WERI-Rb-1 (cell line): ENCODE data around the gene CRTC1.

Source experiments
- DNase-seq: peaks from one replicate; pipeline ENCODE4 v3.0.0-alpha.2; 2020
- H3K27ac ChIP-seq: fragments of 250-450 bp; sonication (Bioruptor Pico); 2 replicates; pipeline ENCODE4 v1.5.1; 2020; ENCODE audit warnings: mild to moderate bottlenecking, moderate library complexity
- H3K27me3 ChIP-seq: fragments of 250-450 bp; sonication (Bioruptor Pico); 2 replicates; pipeline ENCODE4 v1.5.1; 2021; ENCODE audit warnings: mild to moderate bottlenecking, low read depth, moderate library complexity; ENCODE audit not compliant: insufficient read depth, severe bottlenecking
- H3K36me3 ChIP-seq: fragments of 250-450 bp; sonication (Bioruptor Pico); 2 replicates; pipeline ENCODE4 v1.5.1; 2020; ENCODE audit warnings: mild to moderate bottlenecking, moderate library complexity
- H3K4me3 ChIP-seq: 2 replicates; pipeline ENCODE4 v1.5.1; 2011; ENCODE audit warnings: low read depth, mild to moderate bottlenecking, control low read depth, low read length
- H3K9me3 ChIP-seq: fragments of 250-450 bp; sonication (Bioruptor Pico); 2 replicates; pipeline ENCODE4 v1.5.1; 2021; ENCODE audit warnings: mild to moderate bottlenecking, moderate library complexity; ENCODE audit not compliant: severe bottlenecking
- CTCF ChIP-seq: IDR thresholded peaks from 2 replicates; pipeline ENCODE4 v1.5.1; 2011; ENCODE audit warnings: low read depth, mild to moderate bottlenecking, control low read depth, inconsistent platforms, low read length

Gene CRTC1

GRCh38 chr19:18737954-18738351, 54.5 kb downstream of the CRTC1 start:
- peaks cover 11% of the 10 kb centered on the region for H3K36me3 ChIP-seq
- peaks cover 4% of the 10 kb centered on the region for H3K9me3 ChIP-seq
- H3K27me3 ChIP-seq: no peaks in the 10 kb centered on the region
- no peak for TF ChIP-seq CTCF
- no peak overlapping the region for H3K4me3 ChIP-seq
- H3K27ac ChIP-seq: peak overlapping the region; percentile 93
- DNase-seq: peak; percentile 55

DNA sequence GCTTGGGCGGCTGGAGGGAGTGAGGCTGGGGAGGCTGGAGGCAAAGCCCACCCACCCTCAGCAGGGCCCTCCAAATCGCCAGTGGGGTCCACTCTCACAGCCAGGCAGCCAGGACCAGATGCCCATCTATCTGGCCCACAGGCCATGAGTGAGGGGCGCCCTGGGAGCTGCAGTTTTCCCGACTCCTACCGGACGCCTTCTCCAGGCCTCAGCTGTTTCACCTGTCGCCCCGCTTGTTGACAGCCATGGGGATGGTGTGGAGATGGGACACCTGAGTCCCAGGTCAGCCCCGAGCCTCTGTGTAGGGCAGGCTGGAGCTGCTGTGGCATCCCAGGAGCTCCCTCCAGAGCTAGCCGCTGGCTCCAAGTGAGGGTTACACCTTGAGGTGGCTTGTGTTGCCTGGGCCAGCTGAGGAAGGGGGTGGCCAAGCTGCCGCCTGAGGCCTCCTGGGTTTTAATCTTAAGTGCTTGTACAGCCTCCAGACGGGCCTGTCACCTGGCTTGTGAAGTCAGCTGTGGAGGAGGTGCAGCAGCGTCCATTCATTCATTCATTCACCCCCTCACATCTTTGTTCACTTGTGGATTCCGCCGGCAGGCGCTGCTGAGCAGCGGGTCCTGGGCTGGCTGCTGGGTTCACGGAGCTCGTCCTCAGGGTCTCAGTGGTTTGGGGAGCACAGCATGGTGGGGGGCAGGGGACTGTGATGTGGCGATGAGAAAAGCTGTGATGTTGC, 55.6 kb downstream of the CRTC1 start:
- Histone ChIP-seq H3K4me3 (no peak overlapping the region), H3K9me3 (no peaks in the 10 kb centered on the region), H3K27me3 (no peaks in the 10 kb centered on the region), H3K36me3 (peaks cover 10% of the 10 kb centered on the region), H3K27ac (peak overlapping the region; percentile 93)
- no peak for TF ChIP-seq CTCF
- DNase-seq: peak; percentile 72

GRCh38 chr19:18741124-18742121, 57.9 kb downstream of the CRTC1 start:
- Histone ChIP-seq H3K36me3 (peaks cover 7% of the 10 kb centered on the region), H3K27me3 (no peaks in the 10 kb centered on the region), H3K4me3 (no peak overlapping the region), H3K9me3 (no peaks in the 10 kb centered on the region), H3K27ac (peak overlapping the region; percentile 73)
- no peak for TF ChIP-seq CTCF
- no peak for DNase-seq

GRCh38 chr19:18742324-18742723, 58.8 kb downstream of the CRTC1 start:
- Histone ChIP-seq H3K9me3 (no peaks in the 10 kb centered on the region), H3K27me3 (no peaks in the 10 kb centered on the region), H3K4me3 (no peak overlapping the region), H3K27ac (peak overlapping the region; percentile 73), H3K36me3 (peaks cover 7% of the 10 kb centered on the region)
- no peak for TF ChIP-seq CTCF
- no peak for DNase-seq

DNA sequence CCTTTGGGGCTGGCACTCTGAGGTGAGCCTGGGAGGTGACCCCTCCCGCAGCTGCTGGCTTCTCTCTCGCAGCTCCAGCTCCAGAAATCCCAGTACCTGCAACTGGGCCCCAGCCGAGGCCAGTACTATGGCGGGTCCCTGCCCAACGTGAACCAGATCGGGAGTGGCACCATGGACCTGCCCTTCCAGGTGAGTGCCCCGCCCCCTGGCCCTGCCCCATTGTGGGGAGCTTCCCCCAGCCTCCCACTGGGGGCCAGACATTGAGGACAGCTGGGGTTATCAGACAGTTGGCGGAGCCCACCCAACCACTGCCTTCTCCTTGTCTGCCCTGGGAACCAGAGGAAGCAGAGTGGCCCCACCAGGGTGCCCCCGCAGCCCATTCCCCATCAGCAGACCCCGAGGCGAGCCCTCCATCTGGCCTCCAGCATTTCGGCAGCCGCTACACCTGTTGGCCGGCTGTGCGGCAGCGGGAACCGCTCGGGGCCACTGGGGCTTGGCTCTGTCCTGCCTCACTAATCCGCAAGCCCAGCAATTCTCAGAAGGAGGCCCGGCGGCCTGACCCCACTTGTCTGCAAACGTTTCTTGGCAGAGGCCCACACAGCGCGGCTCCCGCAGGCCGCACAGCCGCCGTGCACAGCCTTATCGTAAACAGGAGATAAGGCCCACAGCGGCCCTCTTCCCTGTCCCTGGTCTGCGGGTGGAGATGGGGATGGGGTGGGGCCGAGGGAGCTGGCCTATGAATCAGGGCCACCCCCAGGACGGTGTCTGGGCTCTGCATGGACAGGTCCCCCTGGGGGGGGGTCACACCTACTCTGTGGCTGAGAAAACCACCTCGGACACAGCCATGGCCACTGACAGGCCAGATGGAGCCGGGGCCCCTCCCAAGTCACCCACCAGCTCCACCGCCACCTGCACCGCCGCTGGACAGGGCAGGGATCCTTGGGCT, 59.6 kb downstream of the CRTC1 start:
- no peak for TF ChIP-seq CTCF
- no peaks in the 10 kb centered on the region for H3K9me3 ChIP-seq
- peaks cover 7% of the 10 kb centered on the region for H3K36me3 ChIP-seq
- peak overlapping the region; percentile 73 for H3K27ac ChIP-seq
- no peak overlapping the region for H3K4me3 ChIP-seq
- no peaks in the 10 kb centered on the region for H3K27me3 ChIP-seq
- DNase-seq: peak; percentile 75
